Measurements from ENCODE around the gene RBMS1. TPM values are rescaled to one million over a fixed set of nuclear protein-coding genes. Genes with fewer than 3 reads are reported as not detected.

The RBMS1 gene
- polyA plus RNA-seq, 1 donor (not counting 4 experiments of a cell fraction or from before 2014, with no cell fraction given) = 89.1 TPM

GRCh38 chr2:160261732-160262131, 231.9 kb downstream of the RBMS1 start:
- no peak for FAIRE-seq

GRCh38 chr2:160258492-160258805, 235.2 kb downstream of the RBMS1 start:
- H3K9me1 ChIP-seq (ENCODE audit: control insufficient read depth, extremely low read depth, insufficient read depth, low read length) = no peaks in the 10 kb centered on the region
- no peak overlapping the region for H3K9ac ChIP-seq (ENCODE audit: control insufficient read depth, extremely low read depth, insufficient read depth, low read length)
- no peaks in the 10 kb centered on the region for H4K20me1 ChIP-seq (ENCODE audit: control insufficient read depth, extremely low read depth, insufficient read depth, low read length)
- DNase-seq (ENCODE audit: low read depth, low spot score) (no peak), FAIRE-seq (no peak)
- H3K9me3 ChIP-seq (ENCODE audit: control insufficient read depth, low read depth, low read length) = no peaks in the 10 kb centered on the region
- H3K27me3 ChIP-seq (ENCODE audit: control insufficient read depth, extremely low read depth, insufficient read depth, low read length) = no peaks in the 10 kb centered on the region
- H3K36me3 ChIP-seq (ENCODE audit: control insufficient read depth in 2 of 2, extremely low read depth in 1 of 2, insufficient read depth in 2 of 2, low read length in 2 of 2) = no peaks in the 10 kb centered on the region
- no peak overlapping the region for H2AFZ ChIP-seq (ENCODE audit: control insufficient read depth, low read length)
- H3K27ac ChIP-seq (ENCODE audit: control insufficient read depth, insufficient read depth, low read length) = no peak overlapping the region
- no peak for TF ChIP-seq CTCF (optimal IDR thresholded peaks at IDR 0.05 in 1 of 3, IDR thresholded peaks at IDR 0.05 in 1 of 3, conservative IDR thresholded peaks at IDR 0.05 in 1 of 3; ENCODE audit: extremely low read depth in 1 of 3, insufficient read depth in 2 of 3, low read length in 3 of 3)
- no peak for TF ChIP-seq EZH2 (IDR thresholded peaks at IDR 0.05; ENCODE audit: low read length)
- dilution Hi-C loops (cut with MboI; ENCODE audit: extremely low pct_ligation_motif_present, low sequenced_read_pairs) = no loop called here
- H3K4me3 ChIP-seq (ENCODE audit: control insufficient read depth in 2 of 3, extremely low read depth in 1 of 3, insufficient read depth in 2 of 3, low read depth in 1 of 3, low read length in 3 of 3) = no peak overlapping the region
- no peaks in the 10 kb centered on the region for H3K79me2 ChIP-seq (ENCODE audit: control insufficient read depth, insufficient read depth, low read length)
- H3K4me1 ChIP-seq (ENCODE audit: control insufficient read depth, extremely low read depth, insufficient read depth, low read length) = peaks cover 20% of the 10 kb centered on the region
- no peak overlapping the region for H3K4me2 ChIP-seq (ENCODE audit: control insufficient read depth, extremely low read depth, insufficient read depth, low read depth, low read length)

More at GRCh38 chr2:160261732-160262131, 231.9 kb downstream of the RBMS1 start:
- Histone ChIP-seq H4K20me1 (ENCODE audit: control insufficient read depth, extremely low read depth, insufficient read depth, low read length) (no peaks in the 10 kb centered on the region), H3K27ac (ENCODE audit: control insufficient read depth, insufficient read depth, low read length) (no peak overlapping the region), H2AFZ (ENCODE audit: control insufficient read depth, low read length) (no peak overlapping the region), H3K4me2 (ENCODE audit: control insufficient read depth, extremely low read depth, insufficient read depth, low read depth, low read length) (no peak overlapping the region), H3K36me3 (ENCODE audit: control insufficient read depth in 2 of 2, extremely low read depth in 1 of 2, insufficient read depth in 2 of 2, low read length in 2 of 2) (no peaks in the 10 kb centered on the region), H3K9me3 (ENCODE audit: control insufficient read depth, low read depth, low read length) (no peaks in the 10 kb centered on the region), H3K79me2 (ENCODE audit: control insufficient read depth, insufficient read depth, low read length) (no peaks in the 10 kb centered on the region), H3K4me1 (ENCODE audit: control insufficient read depth, extremely low read depth, insufficient read depth, low read length) (peaks cover 11% of the 10 kb centered on the region), H3K9me1 (ENCODE audit: control insufficient read depth, extremely low read depth, insufficient read depth, low read length) (no peaks in the 10 kb centered on the region), H3K27me3 (ENCODE audit: control insufficient read depth, extremely low read depth, insufficient read depth, low read length) (no peaks in the 10 kb centered on the region), H3K9ac (ENCODE audit: control insufficient read depth, extremely low read depth, insufficient read depth, low read length) (no peak overlapping the region), H3K4me3 (ENCODE audit: control insufficient read depth in 2 of 3, extremely low read depth in 1 of 3, insufficient read depth in 2 of 3, low read depth in 1 of 3, low read length in 3 of 3) (no peak overlapping the region)
- TF ChIP-seq EZH2 (IDR thresholded peaks at IDR 0.05; ENCODE audit: low read length) (no peak), CTCF (optimal IDR thresholded peaks at IDR 0.05 in 1 of 3, IDR thresholded peaks at IDR 0.05 in 1 of 3, conservative IDR thresholded peaks at IDR 0.05 in 1 of 3; ENCODE audit: extremely low read depth in 1 of 3, insufficient read depth in 2 of 3, low read length in 3 of 3) (no peak)
- dilution Hi-C loops (cut with MboI; ENCODE audit: extremely low pct_ligation_motif_present, low sequenced_read_pairs) = no loop called here
- DNase-seq (ENCODE audit: low read depth, low spot score) = no peak

Measured in keratinocyte (primary cell).